IgD-negative memory B cell (primary cell): ENCODE results near the gene CTNNA2. TPM values are rescaled to one million over a fixed set of nuclear protein-coding genes. Genes with fewer than 3 reads are reported as not detected.
A peak's percentile ranks its signal among the peaks of the same experiment; 100 is the strongest.

Experiments used
- H3K27ac Mint-ChIP-seq, 3 donors: one replicate each; pipeline ENCODE4 v1.8.0; 2020 to 2022; ENCODE audit warnings: mild to moderate bottlenecking in 3 of 3, mixed read lengths in 3 of 3, moderate library complexity in 1 of 3
- H3K27me3 Mint-ChIP-seq: one replicate; pipeline ENCODE4 v1.8.0; 2021; ENCODE audit warnings: mixed read lengths
- H3K36me3 Mint-ChIP-seq: one replicate; pipeline ENCODE4 v1.8.0; 2020; ENCODE audit warnings: mild to moderate bottlenecking, mixed read lengths
- H3K4me1 Mint-ChIP-seq, 3 donors: one replicate each; pipeline ENCODE4 v1.8.0; 2020 to 2022; ENCODE audit warnings: mixed read lengths in 3 of 3, mild to moderate bottlenecking in 1 of 3
- H3K4me3 Mint-ChIP-seq, 4 donors: one replicate each; pipeline ENCODE4 v1.8.0; 2020 to 2022; ENCODE audit warnings: mild to moderate bottlenecking in 4 of 4, mixed read lengths in 4 of 4, moderate library complexity in 3 of 4
- H3K9me3 Mint-ChIP-seq, 3 donors: one replicate each; pipeline ENCODE4 v1.8.0; 2020 to 2021; ENCODE audit warnings: mixed read lengths in 3 of 3, mild to moderate bottlenecking in 1 of 3
- polyA plus RNA-seq: library from polyadenylated mRNA; unstranded; fragments of 300-500 nt; fragmentation: Illumina TruSeq; gene quantifications from one replicate; pipeline ENCODE4 v1.2.3, GENCODE V29; 2021

The CTNNA2 gene
- polyA plus RNA-seq, 1 donor from 2014 or later = not detected

DNA sequence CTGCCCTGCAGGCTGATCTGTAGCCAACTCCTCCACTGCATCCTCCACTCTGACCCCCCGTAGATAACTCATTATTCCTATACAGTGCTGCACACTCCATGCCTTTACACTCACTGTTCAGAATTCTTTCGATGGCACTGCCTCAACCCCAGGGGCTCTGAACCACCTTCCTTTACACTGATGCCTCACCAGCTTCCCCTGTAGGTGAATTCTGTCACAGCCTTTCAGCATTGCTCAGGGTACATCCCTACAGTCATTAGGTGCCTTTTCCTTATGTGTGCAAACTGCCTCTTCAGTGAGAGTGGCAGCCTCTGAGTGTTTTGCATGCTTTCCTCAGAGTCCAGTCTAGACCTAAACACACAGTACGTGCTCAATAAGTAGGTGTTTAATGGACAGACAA lies 472.3 kb downstream of the CTNNA2 start:
- Mint-ChIP-seq H3K27me3 (no peaks in the 10 kb centered on the region), H3K36me3 (no peaks in the 10 kb centered on the region), H3K4me3 (no peak overlapping the region), H3K27ac (no peak overlapping the region), H3K9me3 (peaks cover 0 to 5% (median 5%) of the 10 kb centered on the region in 3 donors), H3K4me1 (no peaks in the 10 kb centered on the region)

DNA sequence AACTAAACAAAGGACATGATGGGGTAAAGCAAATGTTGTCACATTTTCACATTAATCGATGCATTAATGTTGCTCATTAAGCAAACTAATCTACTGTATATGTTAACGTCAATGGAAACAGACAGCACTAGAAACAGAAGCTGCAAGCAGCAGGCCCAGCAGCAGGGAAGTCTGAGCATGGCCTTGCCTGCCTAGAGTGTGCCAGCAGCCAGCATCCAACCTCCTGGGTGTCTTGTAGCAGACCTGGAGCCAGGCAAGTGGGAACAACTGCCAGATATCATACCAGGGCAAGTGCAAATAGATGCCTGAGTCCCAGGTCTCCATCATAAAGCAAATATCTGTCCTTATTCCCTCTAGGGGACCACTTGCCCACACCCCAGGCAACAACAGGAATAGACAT lies 472.7 kb downstream of the CTNNA2 start:
- H3K9me3 Mint-ChIP-seq = peaks cover 0 to 6% (median 5%) of the 10 kb centered on the region in 3 donors
- no peak overlapping the region for H3K4me3 Mint-ChIP-seq
- H3K27ac Mint-ChIP-seq = no peak overlapping the region
- no peaks in the 10 kb centered on the region for H3K36me3 Mint-ChIP-seq
- H3K4me1 Mint-ChIP-seq = no peaks in the 10 kb centered on the region
- H3K27me3 Mint-ChIP-seq = no peaks in the 10 kb centered on the region

DNA sequence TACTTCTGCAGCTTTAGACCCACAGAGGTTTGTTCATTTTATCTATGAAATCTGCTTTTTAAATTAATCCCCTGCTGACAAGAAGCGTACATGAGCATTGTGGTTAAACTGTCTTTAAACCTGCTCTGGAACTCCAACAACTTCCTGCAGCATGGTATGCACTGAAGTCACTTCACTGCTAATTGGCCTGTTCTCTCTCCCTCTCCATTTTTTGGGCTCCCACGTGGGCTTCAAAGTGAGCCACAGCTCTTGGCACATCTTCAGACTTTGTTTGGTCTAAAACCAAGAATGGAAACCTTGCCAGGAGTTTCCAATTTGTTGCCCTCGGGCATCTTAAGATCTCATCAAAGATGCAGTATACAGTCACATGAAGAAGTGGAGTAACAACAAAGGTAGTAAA lies 480.3 kb downstream of the CTNNA2 start:
- Mint-ChIP-seq H3K9me3 (peaks cover 3 to 8% (median 4%) of the 10 kb centered on the region in 3 donors), H3K4me1 (no peaks in the 10 kb centered on the region), H3K36me3 (no peaks in the 10 kb centered on the region), H3K27me3 (no peaks in the 10 kb centered on the region), H3K27ac (no peak overlapping the region), H3K4me3 (no peak overlapping the region)

DNA sequence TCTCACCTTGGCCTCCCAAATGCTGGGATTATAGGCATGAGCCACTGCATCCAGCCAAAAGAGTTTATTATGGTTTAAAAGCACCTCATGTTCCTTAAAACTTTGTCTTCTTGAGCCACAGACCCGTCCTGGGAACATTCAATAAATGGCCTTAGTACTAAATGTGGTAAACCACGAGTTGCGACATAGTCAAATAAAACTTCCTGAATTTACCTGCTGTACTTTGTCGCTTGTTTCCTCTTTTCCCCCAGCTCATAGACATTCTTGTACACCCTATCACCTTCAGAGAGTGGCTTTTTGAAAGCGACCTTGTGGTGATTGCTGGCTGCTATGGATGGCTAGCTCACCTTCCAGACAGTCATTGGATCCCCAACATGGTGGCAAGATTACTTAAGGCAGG lies 481.3 kb downstream of the CTNNA2 start:
- no peak overlapping the region for H3K27ac Mint-ChIP-seq
- H3K9me3 Mint-ChIP-seq = peaks cover 3 to 8% (median 4%) of the 10 kb centered on the region in 3 donors
- no peaks in the 10 kb centered on the region for H3K4me1 Mint-ChIP-seq
- H3K4me3 Mint-ChIP-seq = no peak overlapping the region
- H3K36me3 Mint-ChIP-seq = no peaks in the 10 kb centered on the region
- H3K27me3 Mint-ChIP-seq = no peaks in the 10 kb centered on the region

DNA sequence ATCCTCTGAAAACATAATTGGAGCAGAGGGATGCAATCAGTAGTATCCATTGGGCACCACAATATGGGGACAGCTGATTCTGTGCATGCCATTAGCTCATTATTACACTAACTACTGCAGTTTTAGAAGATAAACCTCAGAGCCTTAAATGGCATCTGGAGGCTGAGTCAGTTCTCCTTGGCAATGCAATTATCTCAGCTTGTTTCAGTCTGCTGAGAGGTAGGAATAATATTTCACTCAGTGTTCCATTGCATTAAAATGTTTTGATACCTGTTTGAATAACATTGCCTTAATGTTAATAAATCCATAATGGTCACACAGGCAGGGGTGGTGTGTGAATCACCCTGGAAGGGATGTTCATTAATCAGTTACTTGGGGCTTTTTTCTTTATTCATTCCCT lies 482.1 kb downstream of the CTNNA2 start:
- Mint-ChIP-seq H3K9me3 (peaks cover 3 to 12% (median 4%) of the 10 kb centered on the region in 3 donors), H3K4me1 (no peaks in the 10 kb centered on the region), H3K4me3 (no peak overlapping the region), H3K27ac (no peak overlapping the region), H3K27me3 (no peaks in the 10 kb centered on the region), H3K36me3 (no peaks in the 10 kb centered on the region)

DNA sequence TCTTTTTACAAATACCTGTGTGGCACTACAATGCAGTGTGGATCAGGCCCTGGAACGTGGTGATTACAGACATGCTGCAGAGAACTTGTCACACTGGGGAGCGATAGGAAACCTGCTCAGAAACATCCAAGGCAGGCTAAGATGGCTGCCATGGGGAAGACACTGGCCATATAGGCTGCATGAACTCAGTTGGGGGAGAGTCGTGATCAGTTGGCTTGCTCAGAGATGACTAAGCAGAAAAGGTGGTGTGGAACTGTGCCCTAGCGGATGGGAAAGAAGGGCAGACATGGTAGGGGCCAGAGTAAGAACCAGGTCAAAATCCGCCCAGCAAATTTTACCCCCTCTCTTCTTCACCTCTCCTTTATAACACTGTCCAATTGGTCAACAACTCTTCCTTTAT lies 483.9 kb downstream of the CTNNA2 start:
- Mint-ChIP-seq H3K27ac (no peak overlapping the region), H3K27me3 (no peaks in the 10 kb centered on the region), H3K9me3 (peaks cover 3 to 12% (median 3%) of the 10 kb centered on the region in 3 donors), H3K4me1 (no peaks in the 10 kb centered on the region), H3K4me3 (no peak overlapping the region), H3K36me3 (no peaks in the 10 kb centered on the region)

DNA sequence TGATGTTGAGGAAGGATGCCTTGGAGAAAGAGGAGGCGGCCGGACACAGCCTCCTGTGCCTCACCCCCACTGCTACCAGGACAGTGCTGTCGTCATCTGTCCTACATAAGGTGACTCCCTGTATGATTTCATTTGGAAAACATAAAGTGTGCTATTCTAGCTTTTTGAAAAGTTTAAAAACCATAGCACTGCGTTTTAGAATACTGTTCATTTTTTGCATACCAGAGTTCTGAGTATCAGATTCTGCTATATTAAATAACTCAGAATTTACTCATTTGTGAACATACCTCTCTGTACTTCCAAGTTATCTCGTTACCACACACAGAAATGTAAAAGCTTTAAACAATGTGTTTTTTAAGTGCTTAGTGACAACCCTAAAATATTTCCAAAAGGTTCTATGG lies 488.9 kb downstream of the CTNNA2 start:
- H3K36me3 Mint-ChIP-seq = no peaks in the 10 kb centered on the region
- H3K27me3 Mint-ChIP-seq = no peaks in the 10 kb centered on the region
- peaks cover 3 to 8% (median 5%) of the 10 kb centered on the region in 3 donors for H3K9me3 Mint-ChIP-seq
- H3K27ac Mint-ChIP-seq = no peak overlapping the region
- no peak overlapping the region for H3K4me3 Mint-ChIP-seq
- no peaks in the 10 kb centered on the region for H3K4me1 Mint-ChIP-seq

DNA sequence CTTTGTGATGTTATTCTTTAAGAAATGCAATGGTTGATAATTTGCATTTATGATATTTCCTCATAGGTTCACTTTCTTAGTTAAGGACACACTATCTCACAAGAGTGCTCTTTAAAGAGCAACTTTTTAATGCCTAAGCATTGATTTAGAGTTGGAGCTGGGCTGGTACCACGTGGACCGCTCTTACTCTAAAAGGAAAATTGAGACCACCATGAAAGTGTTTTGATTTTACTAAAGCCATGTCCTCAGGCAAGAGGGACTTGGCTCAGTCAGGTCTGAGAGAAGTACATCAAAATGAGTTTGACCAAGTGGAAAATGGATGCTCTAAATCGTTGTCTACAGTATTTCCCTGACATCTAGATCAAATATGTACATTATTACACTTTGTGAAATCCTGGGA lies 489.3 kb downstream of the CTNNA2 start:
- no peaks in the 10 kb centered on the region for H3K36me3 Mint-ChIP-seq
- no peak overlapping the region for H3K27ac Mint-ChIP-seq
- no peak overlapping the region for H3K4me3 Mint-ChIP-seq
- H3K9me3 Mint-ChIP-seq = peaks cover 4 to 8% (median 5%) of the 10 kb centered on the region in 3 donors
- H3K4me1 Mint-ChIP-seq = no peaks in the 10 kb centered on the region
- no peaks in the 10 kb centered on the region for H3K27me3 Mint-ChIP-seq

DNA sequence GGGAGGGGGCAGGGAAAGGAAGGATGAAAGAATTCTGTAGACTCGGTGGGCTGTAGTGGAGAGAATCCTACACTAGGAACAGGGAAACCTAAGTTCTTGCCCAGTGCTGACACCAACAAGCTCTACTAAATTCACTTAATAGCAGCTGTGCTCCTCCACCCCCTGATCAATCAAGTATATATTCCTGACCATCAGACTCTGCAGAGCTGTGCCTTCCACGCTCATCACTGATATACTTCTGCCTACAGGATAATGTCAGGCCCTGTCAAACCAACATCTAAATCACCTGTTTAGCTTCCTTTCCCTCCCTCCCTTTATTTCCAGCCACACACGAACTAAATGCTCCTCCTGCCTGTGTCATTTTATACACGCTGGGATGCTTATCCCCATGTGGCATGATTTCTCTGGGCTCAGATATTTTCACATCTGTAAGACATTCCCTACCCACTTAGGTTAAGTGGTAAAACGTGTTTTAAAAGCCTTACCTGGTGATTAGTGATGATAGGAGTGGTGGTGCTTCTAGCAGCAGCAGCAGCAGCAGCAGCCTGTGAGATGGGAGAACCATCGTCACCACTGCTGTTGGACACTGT lies 489.8 kb downstream of the CTNNA2 start:
- H3K27ac Mint-ChIP-seq = no peak overlapping the region
- no peak overlapping the region for H3K4me3 Mint-ChIP-seq

DNA sequence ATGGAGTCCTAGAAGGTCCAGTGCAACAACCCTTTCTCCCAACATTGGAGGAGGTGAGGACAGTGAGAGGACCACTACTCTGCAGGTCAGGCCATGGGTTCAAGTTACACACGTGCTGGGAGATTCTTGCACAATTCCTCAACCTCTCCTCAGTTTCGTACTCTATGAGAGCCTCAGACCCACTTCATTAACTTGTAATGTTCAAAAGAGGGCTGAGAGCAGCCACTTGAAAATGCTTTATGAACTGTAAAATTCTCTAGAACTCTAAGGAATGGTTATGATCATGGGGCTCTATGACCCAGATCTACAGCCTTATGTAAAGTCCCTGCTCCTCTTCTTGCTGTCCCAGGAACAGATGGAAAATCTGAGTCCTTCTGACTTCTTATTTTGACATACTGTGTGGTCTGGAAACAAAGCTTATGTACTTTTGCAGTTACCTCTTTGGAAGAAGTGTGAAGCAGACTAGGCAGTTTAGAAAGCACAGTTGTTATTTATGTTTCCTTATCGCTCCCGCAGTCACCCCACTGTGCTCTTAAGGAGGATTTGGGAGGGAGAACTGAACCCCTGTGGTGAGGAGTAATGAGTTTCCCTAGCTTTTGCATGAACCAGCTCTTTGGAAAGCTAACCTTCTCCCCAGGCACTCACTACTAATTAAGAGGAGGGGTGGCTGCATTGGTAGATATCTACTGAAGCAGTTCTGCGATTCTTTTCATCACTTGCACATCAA lies 495.1 kb downstream of the CTNNA2 start:
- Mint-ChIP-seq H3K4me3 (no peak overlapping the region), H3K4me1 (no peaks in the 10 kb centered on the region), H3K36me3 (no peaks in the 10 kb centered on the region), H3K27me3 (no peaks in the 10 kb centered on the region), H3K27ac (peak overlapping the region in 1 of 3 donors; percentile 43), H3K9me3 (peaks cover 2 to 4% (median 4%) of the 10 kb centered on the region in 3 donors)

More for the DNA sequence above, 489.8 kb downstream of the CTNNA2 start:
- Mint-ChIP-seq H3K36me3 (no peaks in the 10 kb centered on the region), H3K9me3 (peaks cover 2 to 8% (median 4%) of the 10 kb centered on the region in 3 donors), H3K27me3 (no peaks in the 10 kb centered on the region), H3K4me1 (no peaks in the 10 kb centered on the region)

DNA sequence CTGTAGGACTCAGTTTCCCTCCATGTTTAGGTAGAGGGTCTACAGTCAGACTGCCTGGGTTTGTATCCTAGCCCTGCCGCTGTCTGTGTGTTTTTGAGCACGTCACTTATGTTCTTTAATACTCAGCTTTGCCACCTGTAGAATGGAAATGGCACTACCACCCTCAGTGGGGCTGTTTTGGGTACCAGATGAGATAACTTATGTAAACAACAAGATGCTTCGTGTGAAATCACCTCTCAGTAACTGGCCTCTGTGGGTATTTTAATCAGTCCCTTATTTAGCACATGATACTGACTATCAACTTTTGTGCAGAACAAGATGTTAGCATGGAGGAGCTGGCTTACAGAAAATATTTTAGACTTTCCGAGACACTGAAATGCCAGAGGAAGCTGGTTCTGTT lies 495.7 kb downstream of the CTNNA2 start:
- peak overlapping the region in 1 of 3 donors; percentile 90 for H3K27ac Mint-ChIP-seq
- H3K27me3 Mint-ChIP-seq = no peaks in the 10 kb centered on the region
- H3K36me3 Mint-ChIP-seq = no peaks in the 10 kb centered on the region
- no peaks in the 10 kb centered on the region for H3K4me1 Mint-ChIP-seq
- H3K9me3 Mint-ChIP-seq = peaks cover 2 to 4% (median 4%) of the 10 kb centered on the region in 3 donors
- no peak overlapping the region for H3K4me3 Mint-ChIP-seq

DNA sequence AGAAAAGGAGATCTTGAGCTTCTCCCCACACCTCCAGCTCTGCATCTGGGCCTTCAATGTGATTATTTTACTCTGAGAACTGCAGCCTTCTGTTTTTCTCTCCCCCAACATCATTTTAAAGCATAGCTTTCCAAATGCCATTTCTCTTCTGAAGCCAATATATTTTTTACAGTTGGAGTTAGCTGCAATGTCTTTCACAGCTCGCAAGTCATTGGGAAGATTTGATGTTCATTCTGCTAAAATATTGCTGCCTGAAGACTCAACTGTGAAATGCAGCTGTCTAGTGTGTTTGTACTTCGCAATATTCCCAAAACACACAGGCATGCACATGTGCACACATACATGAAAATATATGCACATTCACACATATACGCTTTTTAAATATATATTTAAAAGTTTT lies 496.4 kb downstream of the CTNNA2 start:
- Mint-ChIP-seq H3K27me3 (no peaks in the 10 kb centered on the region), H3K36me3 (no peaks in the 10 kb centered on the region), H3K4me3 (no peak overlapping the region), H3K27ac (no peak overlapping the region), H3K4me1 (no peaks in the 10 kb centered on the region), H3K9me3 (peaks cover 1 to 2% (median 2%) of the 10 kb centered on the region in 3 donors)

DNA sequence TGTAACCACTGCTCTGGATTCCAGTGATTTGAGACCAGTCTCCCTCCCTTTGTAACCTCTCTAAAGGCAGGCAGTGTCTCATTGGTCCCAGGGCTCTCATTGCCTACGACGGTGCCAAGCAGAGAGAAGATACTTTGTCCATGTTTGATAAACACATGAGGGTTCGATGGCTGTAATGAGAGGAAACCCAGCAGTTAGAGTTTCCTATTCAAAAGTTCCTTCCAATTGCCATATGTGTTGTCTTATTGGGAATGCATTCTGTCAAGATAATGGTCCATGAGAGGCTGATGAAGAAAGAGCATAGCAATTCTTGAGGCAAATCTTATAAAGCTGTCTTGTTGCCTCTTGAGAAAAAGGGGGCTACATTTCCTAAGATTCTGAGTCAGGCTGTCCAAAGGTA lies 499.2 kb downstream of the CTNNA2 start:
- no peaks in the 10 kb centered on the region for H3K36me3 Mint-ChIP-seq
- H3K9me3 Mint-ChIP-seq = peaks cover 0 to 2% (median 0%) of the 10 kb centered on the region in 3 donors
- H3K27ac Mint-ChIP-seq = no peak overlapping the region
- no peaks in the 10 kb centered on the region for H3K4me1 Mint-ChIP-seq
- no peaks in the 10 kb centered on the region for H3K27me3 Mint-ChIP-seq
- no peak overlapping the region for H3K4me3 Mint-ChIP-seq

DNA sequence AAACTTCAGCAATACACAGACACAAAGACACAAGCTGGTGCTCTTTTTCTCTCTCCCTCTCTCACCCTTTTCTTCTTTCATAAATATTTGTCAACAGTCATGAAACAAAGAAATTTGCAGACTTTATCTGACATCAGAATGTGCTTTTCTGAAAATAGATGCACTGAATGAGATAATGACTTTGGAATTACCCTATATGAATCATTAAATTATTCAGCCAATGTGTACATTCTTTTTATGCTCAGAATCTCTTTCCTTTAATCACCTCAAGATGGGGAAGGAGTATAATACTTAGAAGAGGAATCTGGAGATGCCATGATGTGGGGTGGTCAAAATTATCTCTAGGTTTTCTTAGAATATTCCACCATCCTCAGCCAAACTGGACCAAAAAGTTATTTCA lies 501.8 kb downstream of the CTNNA2 start:
- H3K27me3 Mint-ChIP-seq = no peaks in the 10 kb centered on the region
- H3K9me3 Mint-ChIP-seq = peaks cover 0 to 2% (median 0%) of the 10 kb centered on the region in 3 donors
- no peak overlapping the region for H3K4me3 Mint-ChIP-seq
- H3K4me1 Mint-ChIP-seq = no peaks in the 10 kb centered on the region
- no peak overlapping the region for H3K27ac Mint-ChIP-seq
- H3K36me3 Mint-ChIP-seq = no peaks in the 10 kb centered on the region

DNA sequence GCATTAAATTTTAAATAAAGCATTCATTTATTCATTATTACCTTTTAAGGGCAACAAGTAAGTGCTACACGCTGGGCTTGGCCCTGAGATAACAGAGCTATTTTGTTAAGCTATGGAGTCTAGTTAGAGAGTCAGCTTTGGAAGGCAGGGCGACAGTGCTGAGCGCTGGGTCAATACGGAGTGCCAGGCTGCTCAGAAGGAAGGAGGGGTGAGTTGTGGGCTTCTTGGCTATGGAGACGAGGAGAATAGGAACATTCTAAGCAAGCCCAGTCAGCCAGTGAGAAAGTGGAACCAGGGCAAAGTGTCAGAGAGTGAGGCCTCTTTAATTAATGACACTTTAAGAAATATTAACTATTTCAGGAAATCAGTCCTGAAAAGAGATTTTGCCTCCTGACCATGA lies 503.3 kb downstream of the CTNNA2 start:
- Mint-ChIP-seq H3K4me3 (no peak overlapping the region), H3K4me1 (no peaks in the 10 kb centered on the region), H3K27me3 (no peaks in the 10 kb centered on the region), H3K27ac (peak overlapping the region in 1 of 3 donors; percentile 11), H3K9me3 (peaks cover 0 to 2% (median 0%) of the 10 kb centered on the region in 3 donors), H3K36me3 (no peaks in the 10 kb centered on the region)
